ENCODE results near the gene KLK11.

KLK11 gene, protein sequence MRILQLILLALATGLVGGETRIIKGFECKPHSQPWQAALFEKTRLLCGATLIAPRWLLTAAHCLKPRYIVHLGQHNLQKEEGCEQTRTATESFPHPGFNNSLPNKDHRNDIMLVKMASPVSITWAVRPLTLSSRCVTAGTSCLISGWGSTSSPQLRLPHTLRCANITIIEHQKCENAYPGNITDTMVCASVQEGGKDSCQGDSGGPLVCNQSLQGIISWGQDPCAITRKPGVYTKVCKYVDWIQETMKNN

DNA sequence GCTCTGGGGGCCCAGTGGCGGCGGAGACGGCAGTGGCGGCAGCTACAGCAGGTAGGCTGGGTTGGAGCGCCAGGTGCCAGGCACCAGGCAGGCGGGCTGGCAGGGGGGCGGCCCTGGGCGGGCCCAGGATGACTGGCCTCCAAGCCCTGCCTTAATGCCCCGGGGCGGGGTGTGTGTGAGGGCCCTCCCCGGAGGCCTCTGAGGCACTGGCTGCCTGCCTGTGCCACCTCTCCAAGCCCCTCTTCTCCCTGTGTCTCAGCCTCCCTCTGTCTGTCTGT is at the start of gene KLK11:
TSS of gene KLK11 (minus strand) at position 63 of the 278 bp plus-strand sequence. CDS start 985 bp downstream, outside the sequence.
- DNase-seq = no peak

- no peak for DNase-seq
Observed at GRCh38 chr19:51075998-51076397, 49.6 kb upstream of the KLK11 start.

DNA sequence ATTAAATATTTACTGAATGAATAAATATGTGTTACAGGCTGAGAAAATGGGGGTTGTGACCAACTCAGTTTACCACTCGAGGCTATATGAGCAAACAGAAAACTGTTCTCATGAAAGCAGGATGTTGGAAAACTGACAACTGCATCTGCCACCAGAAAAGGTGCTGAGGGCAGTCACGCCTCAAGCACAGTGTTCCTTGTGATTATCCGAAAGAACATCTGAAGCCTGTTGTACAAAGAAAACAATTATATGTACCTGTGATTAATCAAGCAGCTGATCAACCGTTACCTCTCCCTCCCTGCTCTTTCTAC is 44.6 kb upstream of the KLK11 start:
- no peak for DNase-seq

- DNase-seq = no peak
Observed at GRCh38 chr19:51070334-51071094, 44.1 kb upstream of the KLK11 start.

DNA sequence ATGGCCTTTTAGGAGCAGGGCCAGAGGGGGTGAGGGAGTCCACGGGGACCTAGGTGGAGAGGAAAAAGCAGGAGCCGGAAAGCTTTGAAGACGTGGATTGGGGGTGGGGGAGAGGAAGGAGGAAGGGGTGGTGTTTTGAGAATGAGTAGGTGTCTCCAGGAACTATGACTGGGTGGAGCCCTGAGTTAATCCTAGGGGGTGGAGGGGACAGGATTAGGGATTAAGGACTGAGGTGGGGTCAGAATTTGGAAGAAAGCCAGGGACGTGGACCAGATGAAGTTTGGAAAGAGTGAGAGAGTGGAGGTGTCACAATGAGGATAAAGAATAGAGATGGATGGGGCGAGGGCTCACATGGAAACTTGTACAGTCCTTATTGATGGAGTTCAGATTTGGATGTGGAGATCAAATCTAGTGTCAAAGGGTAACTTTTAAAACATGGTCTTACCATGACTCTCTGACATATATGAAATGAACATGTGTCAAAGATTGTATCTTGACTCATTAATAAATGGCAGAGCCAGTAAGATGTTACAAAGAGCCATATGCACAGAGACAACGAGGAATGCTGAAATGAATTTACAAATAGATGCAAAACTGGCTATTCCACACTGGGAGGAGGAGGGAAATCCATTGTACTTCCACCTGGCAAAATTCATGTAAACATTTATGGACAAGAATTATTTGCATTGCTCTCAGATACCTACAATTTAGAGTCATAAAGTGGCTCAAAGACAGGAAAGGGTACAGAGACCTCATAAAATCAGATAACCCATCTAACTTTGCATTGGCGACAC is 40.2 kb upstream of the KLK11 start:
- no peak for DNase-seq

GRCh38 chr19:51065221-51065960 is 39.0 kb upstream of the KLK11 start:
- DNase-seq = no peak

DNA sequence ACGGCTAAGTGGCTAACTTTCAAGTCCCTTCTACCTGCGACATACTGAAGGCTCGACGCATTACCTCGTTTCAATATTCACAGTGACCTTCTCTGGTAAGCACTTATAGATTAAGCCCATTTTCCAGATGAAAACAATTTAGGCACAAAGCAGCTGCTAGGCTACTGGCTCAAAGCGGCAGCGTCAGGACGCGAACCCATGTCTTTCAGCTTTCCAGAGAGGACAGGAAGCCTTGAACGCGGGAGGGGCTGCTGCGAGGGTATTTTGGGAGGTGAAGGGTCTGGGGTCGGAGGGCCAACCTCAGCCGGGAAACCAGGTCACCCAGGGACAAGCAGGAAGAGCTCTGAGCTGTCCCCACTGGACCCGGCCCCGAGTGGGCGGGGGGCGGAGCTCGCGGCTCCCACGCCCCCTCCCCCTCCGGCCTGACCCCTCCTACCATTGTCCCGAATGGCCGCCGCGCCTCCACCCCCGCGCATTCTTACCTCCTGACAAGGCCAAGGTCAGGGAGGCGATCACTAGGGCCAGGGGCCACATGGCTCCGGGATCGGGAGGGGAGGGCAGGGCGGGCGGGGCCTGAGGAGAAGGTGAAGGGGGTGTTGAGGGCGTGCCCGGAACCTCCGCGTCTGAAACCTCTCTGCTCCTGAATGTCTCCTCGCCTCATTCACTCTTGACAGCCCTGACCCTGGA is 38.3 kb upstream of the KLK11 start, which contains the start of gene KLK13:
TSS of gene KLK13 (minus strand) at position 559 of the 687 bp plus-strand sequence. CDS start at position 534, 25 bp downstream.
- no peak for DNase-seq

GRCh38 chr19:51063664-51064063 is 37.2 kb upstream of the KLK11 start:
- no peak for DNase-seq

- DNase-seq = no peak
Observed at GRCh38 chr19:51060973-51061372, 34.6 kb upstream of the KLK11 start.

- no peak for DNase-seq
Observed at GRCh38 chr19:51060336-51060735, 33.9 kb upstream of the KLK11 start.

GRCh38 chr19:51059715-51060114 is 33.3 kb upstream of the KLK11 start:
- DNase-seq = no peak

DNA sequence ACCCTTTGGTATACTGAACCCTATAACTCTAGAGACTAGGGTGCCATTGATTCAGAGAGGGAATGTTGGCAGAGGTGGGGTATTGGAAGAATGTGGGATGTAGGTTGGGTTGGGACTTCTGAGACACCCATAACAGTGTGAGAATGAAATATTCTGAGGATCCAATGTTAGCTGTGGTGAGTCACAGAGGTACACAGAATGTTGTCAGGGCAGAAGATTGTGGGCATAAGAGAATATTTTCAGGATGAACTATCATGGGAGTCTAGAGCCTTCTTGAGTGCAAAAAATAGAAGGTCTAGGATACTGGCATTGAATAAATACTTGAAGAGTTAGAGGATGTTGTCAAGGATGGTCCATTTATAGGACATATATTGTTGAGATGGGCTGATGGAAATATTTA is 29.4 kb upstream of the KLK11 start:
- DNase-seq = no peak

DNA sequence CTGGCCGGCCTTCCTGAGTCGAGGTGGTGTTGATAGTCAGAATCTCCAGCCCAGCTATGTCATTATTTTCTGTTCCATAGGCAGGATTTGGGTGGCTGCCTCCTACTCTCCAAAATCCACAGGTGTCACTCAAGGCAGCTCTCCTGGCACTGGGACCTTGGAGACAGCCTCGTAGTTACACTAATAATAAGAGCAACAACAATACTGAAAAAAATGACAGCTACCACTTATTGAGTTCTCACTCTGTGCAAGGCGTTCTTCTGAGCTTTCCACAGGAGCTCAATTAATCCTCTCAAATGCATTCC is 20.6 kb upstream of the KLK11 start:
- DNase-seq = no peak

DNA sequence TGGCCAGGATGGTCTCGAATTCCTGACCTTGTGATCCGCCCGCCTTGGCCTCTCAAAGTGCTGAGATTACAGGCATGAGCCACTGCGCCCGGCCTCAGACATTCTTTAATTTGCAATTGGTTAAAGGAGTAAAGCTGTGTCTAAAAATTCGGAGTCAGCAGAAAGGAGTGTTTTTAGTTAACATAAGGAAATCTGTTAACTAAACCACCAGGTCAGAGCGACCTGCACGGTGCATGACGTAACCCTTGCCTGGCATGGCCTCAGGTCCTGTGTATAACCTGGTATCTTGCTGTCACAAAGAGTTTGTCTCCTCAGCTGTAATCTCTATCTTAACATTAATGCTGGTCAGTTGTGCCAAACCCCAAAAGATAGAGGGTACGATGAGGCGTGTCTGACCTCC is 17.9 kb upstream of the KLK11 start:
- no peak for DNase-seq

- no peak for DNase-seq
Observed at GRCh38 chr19:51043497-51043896, 17.1 kb upstream of the KLK11 start.

GRCh38 chr19:51040151-51040550 is 13.7 kb upstream of the KLK11 start:
- no peak for DNase-seq

DNA sequence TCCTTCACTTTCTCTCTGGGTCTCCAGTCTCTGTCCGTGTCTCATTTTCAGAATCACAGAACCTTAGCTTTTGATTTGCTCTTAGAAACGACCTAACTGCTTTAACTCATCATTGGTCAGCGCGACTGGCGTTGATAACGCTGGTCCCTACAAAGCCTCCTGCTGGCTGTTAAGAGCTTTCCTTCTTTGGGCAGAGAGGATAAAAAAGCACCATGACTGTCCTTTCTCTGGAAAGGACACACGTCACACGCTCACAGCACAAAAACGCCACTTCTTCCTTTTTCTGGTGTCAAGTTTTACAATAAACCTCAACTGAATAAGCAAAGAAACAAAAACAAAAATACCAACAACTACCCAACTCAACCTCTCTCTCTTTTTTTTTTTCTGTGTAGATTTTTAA is 10.1 kb upstream of the KLK11 start:
- no peak for DNase-seq

GRCh38 chr19:51034704-51035103 is 8.3 kb upstream of the KLK11 start, which contains the start of gene KLK12:
KLK12 (minus strand) TSS chr19:51035002; CDS start chr19:51034621, 381 bp downstream.
- DNase-seq = no peak

- no peak for DNase-seq
Observed at GRCh38 chr19:51031880-51032225, 5.4 kb upstream of the KLK11 start.

- DNase-seq = no peak
Observed at GRCh38 chr19:51031220-51031879, 4.9 kb upstream of the KLK11 start.

DNA sequence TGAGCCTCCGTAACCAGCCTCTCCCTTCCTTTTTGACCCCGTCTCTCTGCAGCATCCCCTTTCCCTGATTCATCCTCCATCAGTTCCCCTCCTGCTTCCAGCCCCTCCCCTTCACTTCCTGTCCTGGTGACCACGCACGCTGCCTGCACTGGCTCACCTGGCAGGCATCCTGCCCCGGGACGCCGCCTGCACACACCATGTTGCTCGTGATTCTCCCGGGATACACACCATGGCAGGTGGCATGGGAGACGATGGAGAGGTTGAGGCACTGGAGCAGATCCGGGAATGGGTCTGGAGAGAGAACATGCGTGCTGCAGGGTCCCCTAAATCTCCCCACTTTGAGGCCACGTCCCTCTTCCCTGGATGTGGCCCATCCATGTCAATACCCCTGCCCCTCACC is 4.2 kb upstream of the KLK11 start:
- no peak for DNase-seq

DNA sequence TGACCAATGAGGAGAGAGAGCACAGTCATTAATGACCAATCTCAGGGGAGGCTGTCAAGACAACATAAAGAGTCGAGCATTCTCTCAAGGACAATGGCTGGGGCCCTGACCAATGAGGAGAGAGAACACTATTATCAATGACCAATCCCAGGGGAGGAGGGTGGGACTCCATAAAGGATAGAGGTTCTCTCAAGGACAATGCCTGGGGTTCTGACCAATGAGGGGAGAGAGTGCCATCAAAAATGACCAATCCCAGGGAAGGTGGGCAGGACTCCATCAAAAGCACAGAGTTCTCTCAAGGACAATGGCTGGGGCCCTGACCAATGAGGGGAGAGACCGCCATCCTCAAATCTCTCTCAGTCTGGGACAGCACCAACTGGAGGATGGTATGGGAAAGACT is 3.3 kb upstream of the KLK11 start:
- no peak for DNase-seq

Data from NCI-H2171 treated with DMSO at 0.1 percent for 48 hours (cell line).